Measurements from ENCODE around the gene PPAT. TPM values are rescaled to one million over a fixed set of nuclear protein-coding genes. Genes with fewer than 3 reads are reported as not detected.
"Not testable (repeated sequence)": the region's sequence is repeated elsewhere in the genome, so short reads cannot be mapped to it uniquely, and the experiment has no call there.

Gene PPAT
- total RNA-seq, 1 donor from 2014 or later = 37.8 TPM

- no peaks in the 10 kb centered on the region for H3K27me3 Mint-ChIP-seq
These were observed 28.3 kb upstream of the PPAT start for GRCh38 chr4:56463711-56464110.

GRCh38 chr4:56462157-56462556, 26.7 kb upstream of the PPAT start:
- no peak for DNase-seq (ENCODE audit: extremely low spot score, unreplicated experiment)
- Mint-ChIP-seq H3K4me1 (ENCODE audit: unreplicated experiment) (peaks cover 17% of the 10 kb centered on the region), H3K4me3 (no peak overlapping the region), H3K9me3 (no peaks in the 10 kb centered on the region), H3K27me3 (no peaks in the 10 kb centered on the region), H3K27ac (no peak overlapping the region), H3K36me3 (peaks cover 21% of the 10 kb centered on the region)
- no peak for TF ChIP-seq CTCF (conservative IDR thresholded peaks at IDR 0.05)

More at GRCh38 chr4:56463711-56464110, 28.3 kb upstream of the PPAT start:
- Mint-ChIP-seq H3K4me1 (ENCODE audit: unreplicated experiment) (peaks cover 20% of the 10 kb centered on the region), H3K27ac (no peak overlapping the region), H3K36me3 (peaks cover 21% of the 10 kb centered on the region), H3K9me3 (no peaks in the 10 kb centered on the region), H3K4me3 (no peak overlapping the region)
- TF ChIP-seq CTCF (conservative IDR thresholded peaks at IDR 0.05) = no peak
- no peak for DNase-seq (ENCODE audit: extremely low spot score, unreplicated experiment)

GRCh38 chr4:56460085-56460484, 24.7 kb upstream of the PPAT start:
- Mint-ChIP-seq H3K36me3 (peaks cover 33% of the 10 kb centered on the region), H3K9me3 (no peaks in the 10 kb centered on the region), H3K4me3 (no peak overlapping the region), H3K27ac (no peak overlapping the region), H3K4me1 (ENCODE audit: unreplicated experiment) (peaks cover 7% of the 10 kb centered on the region), H3K27me3 (no peaks in the 10 kb centered on the region)
- TF ChIP-seq CTCF (conservative IDR thresholded peaks at IDR 0.05) = no peak
- no peak for DNase-seq (ENCODE audit: extremely low spot score, unreplicated experiment)

GRCh38 chr4:56450342-56450741, 14.9 kb upstream of the PPAT start:
- H3K9me3 Mint-ChIP-seq = no peaks in the 10 kb centered on the region
- no peak for TF ChIP-seq CTCF (conservative IDR thresholded peaks at IDR 0.05)
- peaks cover 53% of the 10 kb centered on the region for H3K36me3 Mint-ChIP-seq

GRCh38 chr4:56449475-56449874, 14.1 kb upstream of the PPAT start:
- not testable (repeated sequence) for H3K9me3 Mint-ChIP-seq; H3K27me3 Mint-ChIP-seq; H3K4me1 Mint-ChIP-seq (ENCODE audit: unreplicated experiment)

More at GRCh38 chr4:56450342-56450741, 14.9 kb upstream of the PPAT start:
- H3K27ac Mint-ChIP-seq = no peak overlapping the region
- H3K4me1 Mint-ChIP-seq (ENCODE audit: unreplicated experiment) = no peaks in the 10 kb centered on the region
- H3K4me3 Mint-ChIP-seq = no peak overlapping the region
- no peaks in the 10 kb centered on the region for H3K27me3 Mint-ChIP-seq
- no peak for DNase-seq (ENCODE audit: extremely low spot score, unreplicated experiment)

GRCh38 chr4:56448301-56448700, 12.9 kb upstream of the PPAT start:
- Mint-ChIP-seq H3K9me3 (no peaks in the 10 kb centered on the region), H3K27me3 (no peaks in the 10 kb centered on the region), H3K4me1 (ENCODE audit: unreplicated experiment) (no peaks in the 10 kb centered on the region), H3K36me3 (peaks cover 47% of the 10 kb centered on the region), H3K27ac (no peak overlapping the region), H3K4me3 (no peak overlapping the region)
- TF ChIP-seq CTCF (conservative IDR thresholded peaks at IDR 0.05) = no peak
- DNase-seq (ENCODE audit: extremely low spot score, unreplicated experiment) = no peak

More at GRCh38 chr4:56449475-56449874, 14.1 kb upstream of the PPAT start:
- not testable (repeated sequence) for H3K4me3 Mint-ChIP-seq; H3K27ac Mint-ChIP-seq; DNase-seq (ENCODE audit: extremely low spot score, unreplicated experiment)
- peaks cover 49% of the 10 kb centered on the region for H3K36me3 Mint-ChIP-seq

Measured in type B pancreatic cell (in vitro differentiated cells).